ENCODE data around the gene WBP11. TPM values are rescaled to one million over a fixed set of nuclear protein-coding genes. Genes with fewer than 3 reads are reported as not detected.
A peak's percentile ranks its signal among the peaks of the same experiment; 100 is the strongest.

The WBP11 gene
- total and polyA plus RNA-seq, 9 donors, result 12.7 to 67.4 (median 56.9) TPM

DNA sequence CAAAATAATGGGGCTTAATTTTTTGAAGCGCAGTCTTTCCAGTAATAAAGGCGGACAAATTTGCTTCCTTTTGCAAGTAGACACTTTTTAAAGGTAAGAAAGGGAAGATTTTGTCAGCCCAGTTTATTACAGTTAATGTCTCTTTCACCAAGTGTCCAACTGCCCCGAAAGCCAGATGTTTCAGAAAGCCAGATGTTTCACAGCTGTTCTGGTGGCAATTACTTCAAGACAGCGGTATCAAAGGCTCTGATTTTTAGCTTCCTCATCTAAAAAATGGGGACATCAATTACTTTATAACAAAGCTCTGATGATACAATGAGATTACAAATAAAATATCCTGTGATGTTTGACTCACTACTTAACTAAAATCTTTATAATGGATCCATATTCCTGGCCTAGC, 1.0 kb downstream of the WBP11 start:
- DNase-seq, result no peak
- H3K9me3 ChIP-seq (replicated peaks; ENCODE audit: control insufficient read depth, low read depth, low read length), result no peaks in the 10 kb centered on the region
- H3K36me3 ChIP-seq (ENCODE audit: control insufficient read depth, insufficient read depth, low read length), result peaks cover 15% of the 10 kb centered on the region
- peaks cover 2% of the 10 kb centered on the region for H3K4me1 ChIP-seq (ENCODE audit: control insufficient read depth, insufficient read depth, low read length)
- H3K4me3 ChIP-seq (ENCODE audit: low read length), result peak overlapping the region; percentile 95
- no peaks in the 10 kb centered on the region for H3K27me3 ChIP-seq (ENCODE audit: control insufficient read depth, insufficient read depth, low read length)
- 20% methylated on average over 1 of the region's 4 CpGs for WGBS (ENCODE audit: insufficient coverage)
- no peak overlapping the region for H3K27ac ChIP-seq (ENCODE audit: low read length)

DNA sequence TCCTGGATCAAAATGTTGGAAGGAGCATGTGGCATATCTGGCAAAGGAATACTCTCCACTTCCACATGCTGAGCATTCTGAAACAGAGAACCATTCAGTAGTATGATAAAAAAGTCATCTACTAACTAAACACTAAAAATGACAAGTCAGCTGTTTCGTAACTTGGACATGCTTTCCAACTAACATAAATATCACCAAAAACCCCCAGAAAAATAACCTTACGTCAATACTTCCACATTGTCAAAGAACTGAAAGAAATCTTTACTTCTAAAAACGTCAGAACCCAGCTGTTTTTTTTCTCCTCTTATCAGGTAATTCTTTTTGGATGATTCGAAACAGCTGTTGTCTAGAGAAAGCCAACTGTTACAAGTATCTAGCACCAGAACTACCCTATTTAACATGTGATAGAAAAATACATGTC, 8.2 kb downstream of the WBP11 start:
- peaks cover 46% of the 10 kb centered on the region for H3K36me3 ChIP-seq (ENCODE audit: control insufficient read depth, insufficient read depth, low read length)
- 60% methylated on average over 1 of the region's 4 CpGs for WGBS (ENCODE audit: insufficient coverage)

DNA sequence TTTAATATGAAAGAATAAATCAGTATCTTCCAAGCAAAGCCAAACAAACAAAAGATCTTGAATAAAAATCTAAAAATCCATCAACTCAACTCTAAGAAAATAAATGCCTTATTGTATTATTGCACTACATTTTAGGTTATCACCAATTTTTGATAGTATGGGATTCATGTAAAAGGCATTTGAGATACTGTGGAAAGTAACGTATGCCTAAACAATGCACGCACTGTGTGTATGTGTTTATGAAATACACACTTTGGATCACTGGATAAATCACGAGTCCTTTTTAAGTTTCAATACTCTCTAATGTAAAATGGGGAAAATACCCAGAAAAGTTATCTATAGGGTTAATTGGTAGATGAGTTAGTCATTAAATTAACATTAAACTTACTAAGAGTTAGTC, 17.7 kb downstream of the WBP11 start:
- DNase-seq, result no peak
- WGBS (ENCODE audit: insufficient coverage), result no CpG with 5 or more reads among the region's 3 CpGs
- Histone ChIP-seq H3K27ac (ENCODE audit: low read length) (no peak overlapping the region), H3K4me1 (ENCODE audit: control insufficient read depth, insufficient read depth, low read length) (no peaks in the 10 kb centered on the region), H3K36me3 (ENCODE audit: control insufficient read depth, insufficient read depth, low read length) (peaks cover 25% of the 10 kb centered on the region), H3K27me3 (ENCODE audit: control insufficient read depth, insufficient read depth, low read length) (no peaks in the 10 kb centered on the region), H3K4me3 (ENCODE audit: low read length) (no peak overlapping the region), H3K9me3 (replicated peaks; ENCODE audit: control insufficient read depth, low read depth, low read length) (no peaks in the 10 kb centered on the region)

More for the DNA sequence above, 8.2 kb downstream of the WBP11 start:
- no peaks in the 10 kb centered on the region for H3K27me3 ChIP-seq (ENCODE audit: control insufficient read depth, insufficient read depth, low read length)
- H3K27ac ChIP-seq (ENCODE audit: low read length), result no peak overlapping the region
- H3K4me1 ChIP-seq (ENCODE audit: control insufficient read depth, insufficient read depth, low read length), result no peaks in the 10 kb centered on the region
- no peak for DNase-seq
- no peak overlapping the region for H3K4me3 ChIP-seq (ENCODE audit: low read length)
- H3K9me3 ChIP-seq (replicated peaks; ENCODE audit: control insufficient read depth, low read depth, low read length), result no peaks in the 10 kb centered on the region

DNA sequence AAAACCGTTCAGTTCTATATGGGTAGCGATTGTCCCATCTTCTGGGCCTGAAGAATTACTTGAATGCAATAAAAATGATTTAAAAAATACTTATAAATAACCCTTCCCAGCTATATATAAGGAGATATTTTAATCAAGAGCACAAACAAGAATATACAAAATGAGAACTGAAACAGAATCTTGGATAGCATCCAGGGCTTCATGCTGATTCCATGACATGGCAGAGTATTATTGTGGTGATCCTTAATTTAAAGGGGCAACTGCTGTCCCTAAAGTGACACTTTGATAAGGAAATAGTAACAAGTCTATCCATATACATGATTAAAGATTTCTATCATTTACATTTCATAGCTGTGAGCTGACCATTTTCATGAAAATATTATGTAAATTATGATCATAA, 18.8 kb downstream of the WBP11 start:
- Histone ChIP-seq H3K4me1 (ENCODE audit: control insufficient read depth, insufficient read depth, low read length) (no peaks in the 10 kb centered on the region), H3K27me3 (ENCODE audit: control insufficient read depth, insufficient read depth, low read length) (no peaks in the 10 kb centered on the region), H3K9me3 (replicated peaks; ENCODE audit: control insufficient read depth, low read depth, low read length) (no peaks in the 10 kb centered on the region), H3K4me3 (ENCODE audit: low read length) (no peak overlapping the region), H3K36me3 (ENCODE audit: control insufficient read depth, insufficient read depth, low read length) (peaks cover 18% of the 10 kb centered on the region), H3K27ac (ENCODE audit: low read length) (no peak overlapping the region)
- WGBS (ENCODE audit: insufficient coverage), result no CpG with 5 or more reads among the region's 2 CpGs
- DNase-seq, result peak; percentile 43

DNA sequence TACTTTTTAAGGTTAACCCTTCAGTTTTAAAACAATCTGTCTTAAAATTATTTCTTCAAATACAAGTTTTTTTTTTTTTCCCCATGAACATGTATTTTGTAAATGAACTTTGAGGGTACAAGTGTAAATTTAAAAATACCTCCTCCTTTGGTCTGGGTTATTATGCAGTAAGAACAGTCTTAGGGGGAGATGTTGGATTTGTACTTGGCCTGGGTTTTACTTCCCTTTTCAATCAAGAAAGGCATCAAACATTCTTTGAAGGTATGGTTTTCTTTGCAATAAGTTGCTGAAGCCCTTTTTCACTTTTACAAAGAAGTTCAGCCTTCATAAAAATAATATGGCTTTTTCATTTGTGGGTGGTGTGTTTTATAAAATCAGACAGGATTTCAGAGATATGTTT, 20.5 kb downstream of the WBP11 start:
- Histone ChIP-seq H3K27ac (ENCODE audit: low read length) (no peak overlapping the region), H3K27me3 (ENCODE audit: control insufficient read depth, insufficient read depth, low read length) (no peaks in the 10 kb centered on the region), H3K36me3 (ENCODE audit: control insufficient read depth, insufficient read depth, low read length) (peaks cover 6% of the 10 kb centered on the region), H3K4me3 (ENCODE audit: low read length) (no peak overlapping the region), H3K9me3 (replicated peaks; ENCODE audit: control insufficient read depth, low read depth, low read length) (no peaks in the 10 kb centered on the region), H3K4me1 (ENCODE audit: control insufficient read depth, insufficient read depth, low read length) (no peaks in the 10 kb centered on the region)
- DNase-seq, result no peak

DNA sequence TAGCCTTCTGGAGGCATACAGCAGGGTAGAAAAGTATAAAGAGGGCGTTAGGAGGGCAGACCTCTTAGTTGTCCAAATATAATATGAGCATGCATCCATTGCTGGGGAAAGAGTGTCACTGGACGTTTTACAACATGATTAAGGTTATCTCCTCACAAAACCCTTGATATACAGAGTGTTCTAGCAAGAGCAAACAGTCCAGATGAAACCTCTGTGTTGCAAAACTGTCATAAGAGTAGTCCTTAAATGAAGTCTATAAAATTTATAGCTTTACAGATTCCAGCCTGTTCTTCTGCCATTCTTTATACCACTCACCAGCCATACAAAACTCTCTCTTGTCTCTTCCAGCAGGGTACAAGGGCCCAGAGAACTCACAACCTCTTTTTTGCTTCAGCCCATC, 21.7 kb downstream of the WBP11 start:
- H3K4me3 ChIP-seq (ENCODE audit: low read length), result no peak overlapping the region
- no peaks in the 10 kb centered on the region for H3K9me3 ChIP-seq (replicated peaks; ENCODE audit: control insufficient read depth, low read depth, low read length)
- WGBS (ENCODE audit: insufficient coverage), result no CpG with 5 or more reads among the region's 2 CpGs
- H3K36me3 ChIP-seq (ENCODE audit: control insufficient read depth, insufficient read depth, low read length), result no peaks in the 10 kb centered on the region
- no peak for DNase-seq
- no peaks in the 10 kb centered on the region for H3K4me1 ChIP-seq (ENCODE audit: control insufficient read depth, insufficient read depth, low read length)
- H3K27ac ChIP-seq (ENCODE audit: low read length), result no peak overlapping the region
- H3K27me3 ChIP-seq (ENCODE audit: control insufficient read depth, insufficient read depth, low read length), result no peaks in the 10 kb centered on the region

DNA sequence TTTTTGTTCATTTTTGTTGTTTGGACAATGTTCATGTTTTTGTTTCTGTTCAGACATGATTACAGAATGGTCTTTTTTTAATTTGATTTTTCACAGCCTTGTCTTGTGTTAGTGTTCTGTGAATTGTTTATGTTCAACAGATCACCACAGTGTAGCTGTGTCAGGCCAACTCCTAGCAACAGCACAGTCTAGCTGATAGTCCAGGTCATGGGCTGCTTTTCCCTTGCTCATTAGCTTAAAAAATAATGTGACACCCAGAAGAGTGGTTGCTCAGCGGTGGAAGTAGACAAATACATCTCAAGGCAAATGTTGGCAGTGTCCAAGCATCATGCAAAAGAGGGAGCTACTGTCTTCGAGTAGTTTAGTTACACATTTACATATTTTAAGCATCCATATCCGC, 22.4 kb downstream of the WBP11 start:
- Histone ChIP-seq H3K27me3 (ENCODE audit: control insufficient read depth, insufficient read depth, low read length) (no peaks in the 10 kb centered on the region), H3K36me3 (ENCODE audit: control insufficient read depth, insufficient read depth, low read length) (no peaks in the 10 kb centered on the region), H3K4me3 (ENCODE audit: low read length) (no peak overlapping the region), H3K9me3 (replicated peaks; ENCODE audit: control insufficient read depth, low read depth, low read length) (no peaks in the 10 kb centered on the region), H3K27ac (ENCODE audit: low read length) (no peak overlapping the region), H3K4me1 (ENCODE audit: control insufficient read depth, insufficient read depth, low read length) (peaks cover 2% of the 10 kb centered on the region)
- no peak for DNase-seq
- WGBS (ENCODE audit: insufficient coverage), result no CpG with 5 or more reads among the region's 3 CpGs

DNA sequence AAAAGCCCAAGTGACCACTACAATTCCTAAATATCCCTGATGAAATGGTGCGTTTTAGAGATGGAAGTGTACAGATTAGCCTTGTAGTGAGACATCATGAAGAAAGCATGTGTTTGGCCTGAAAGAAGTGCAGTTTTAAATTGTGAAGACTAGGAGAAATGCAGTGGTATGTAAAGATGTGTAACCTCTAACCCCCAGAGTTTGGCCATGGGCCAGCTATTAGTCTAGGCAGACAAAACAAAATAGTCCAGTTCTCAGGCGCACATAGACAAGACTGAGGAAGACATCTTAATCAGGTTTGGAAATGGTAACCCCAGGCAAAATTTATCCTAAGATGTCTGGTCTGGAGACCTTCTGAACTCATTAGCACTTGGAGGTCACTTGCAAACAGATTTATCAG, 23.4 kb downstream of the WBP11 start:
- no peak for DNase-seq
- peaks cover 5% of the 10 kb centered on the region for H3K4me1 ChIP-seq (ENCODE audit: control insufficient read depth, insufficient read depth, low read length)
- H3K36me3 ChIP-seq (ENCODE audit: control insufficient read depth, insufficient read depth, low read length), result no peaks in the 10 kb centered on the region
- H3K4me3 ChIP-seq (ENCODE audit: low read length), result no peak overlapping the region
- no peak overlapping the region for H3K27ac ChIP-seq (ENCODE audit: low read length)
- H3K9me3 ChIP-seq (replicated peaks; ENCODE audit: control insufficient read depth, low read depth, low read length), result no peaks in the 10 kb centered on the region
- WGBS (ENCODE audit: insufficient coverage), result 100% methylated on average over 1 of the region's 2 CpGs
- H3K27me3 ChIP-seq (ENCODE audit: control insufficient read depth, insufficient read depth, low read length), result no peaks in the 10 kb centered on the region

DNA sequence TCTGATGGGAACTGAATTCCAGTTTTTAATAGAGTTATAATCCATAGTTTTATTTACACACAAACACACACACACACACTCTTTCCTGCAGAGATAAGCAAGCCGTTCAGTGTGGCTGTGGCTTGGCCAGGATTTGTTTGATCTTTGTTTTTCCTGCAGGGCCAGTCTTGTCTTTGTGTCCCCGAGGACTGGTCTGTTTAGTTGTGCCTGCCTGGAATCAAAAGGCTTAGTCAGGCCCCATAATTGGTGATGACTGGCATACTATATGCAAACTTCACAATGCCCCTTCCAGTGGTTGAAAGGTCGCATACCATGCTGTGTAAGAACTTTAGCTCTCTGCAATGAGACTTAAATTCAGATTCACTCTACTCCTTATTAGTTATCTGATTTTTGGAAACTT, 26.0 kb downstream of the WBP11 start:
- Histone ChIP-seq H3K4me3 (ENCODE audit: low read length) (no peak overlapping the region), H3K4me1 (ENCODE audit: control insufficient read depth, insufficient read depth, low read length) (peaks cover 12% of the 10 kb centered on the region), H3K27ac (ENCODE audit: low read length) (no peak overlapping the region), H3K27me3 (ENCODE audit: control insufficient read depth, insufficient read depth, low read length) (no peaks in the 10 kb centered on the region), H3K9me3 (replicated peaks; ENCODE audit: control insufficient read depth, low read depth, low read length) (no peaks in the 10 kb centered on the region), H3K36me3 (ENCODE audit: control insufficient read depth, insufficient read depth, low read length) (no peaks in the 10 kb centered on the region)
- no peak for DNase-seq
- WGBS (ENCODE audit: insufficient coverage), result no CpG with 5 or more reads among the region's 3 CpGs

DNA sequence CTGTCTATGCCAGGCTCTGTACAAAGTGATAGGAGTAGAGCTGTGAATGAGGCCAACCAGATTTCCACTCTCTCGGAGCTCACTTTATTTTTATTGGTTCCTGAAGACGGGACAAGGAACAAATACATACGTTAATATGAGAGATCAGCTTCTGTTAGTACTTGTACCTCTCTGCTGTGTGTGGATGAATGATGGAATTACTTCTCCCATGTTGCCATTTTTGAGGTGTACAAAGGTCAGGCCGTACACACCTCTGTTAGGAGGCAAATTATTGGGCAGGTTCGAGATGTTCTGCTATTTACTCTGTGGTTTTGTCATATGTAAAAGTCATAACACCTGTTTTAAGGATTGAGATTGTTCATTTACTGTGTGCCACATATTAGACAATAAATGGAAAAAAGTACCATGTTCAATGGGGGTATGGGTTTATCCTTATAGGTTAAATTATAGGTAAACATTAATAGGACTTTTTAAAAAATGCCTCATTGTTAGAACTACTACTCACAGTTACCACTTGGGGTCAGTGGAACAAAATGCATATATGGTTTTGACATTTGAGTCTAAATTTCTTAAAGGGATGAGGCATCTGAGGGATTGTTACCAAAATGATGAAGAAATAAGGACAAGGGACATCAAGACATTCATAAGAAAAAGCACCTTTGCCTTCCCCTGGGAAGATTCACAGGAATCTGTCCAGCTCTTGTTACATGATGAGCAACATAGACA, 26.9 kb downstream of the WBP11 start:
- WGBS (ENCODE audit: insufficient coverage), result no CpG with 5 or more reads among the region's 5 CpGs
- Histone ChIP-seq H3K9me3 (replicated peaks; ENCODE audit: control insufficient read depth, low read depth, low read length) (no peaks in the 10 kb centered on the region), H3K27me3 (ENCODE audit: control insufficient read depth, insufficient read depth, low read length) (no peaks in the 10 kb centered on the region), H3K27ac (ENCODE audit: low read length) (no peak overlapping the region), H3K4me3 (ENCODE audit: low read length) (no peak overlapping the region), H3K36me3 (ENCODE audit: control insufficient read depth, insufficient read depth, low read length) (no peaks in the 10 kb centered on the region), H3K4me1 (ENCODE audit: control insufficient read depth, insufficient read depth, low read length) (peaks cover 12% of the 10 kb centered on the region)
- no peak for DNase-seq

DNA sequence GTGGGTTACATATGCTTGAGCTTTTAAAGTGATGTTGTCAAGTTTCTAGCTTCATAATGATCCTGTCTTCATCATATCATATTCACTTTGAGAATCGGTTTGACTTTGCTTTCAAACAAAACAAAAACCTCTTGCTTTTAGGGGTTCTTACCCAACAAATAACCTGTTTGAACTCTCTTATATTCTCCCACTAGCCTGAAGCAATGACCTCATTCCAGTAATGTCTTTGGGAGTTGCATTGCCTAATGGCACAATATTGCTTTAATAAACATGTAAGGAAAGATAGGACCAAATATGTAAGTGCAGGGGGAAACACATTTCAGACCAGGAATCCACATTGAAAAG, 27.7 kb downstream of the WBP11 start:
- Histone ChIP-seq H3K9me3 (replicated peaks; ENCODE audit: control insufficient read depth, low read depth, low read length) (no peaks in the 10 kb centered on the region), H3K36me3 (ENCODE audit: control insufficient read depth, insufficient read depth, low read length) (no peaks in the 10 kb centered on the region), H3K27me3 (ENCODE audit: control insufficient read depth, insufficient read depth, low read length) (no peaks in the 10 kb centered on the region), H3K4me1 (ENCODE audit: control insufficient read depth, insufficient read depth, low read length) (peaks cover 12% of the 10 kb centered on the region), H3K4me3 (ENCODE audit: low read length) (peak overlapping the region; percentile 63), H3K27ac (ENCODE audit: low read length) (peak overlapping the region; percentile 91)
- no peak for DNase-seq
- no CpG with 5 or more reads among the region's 1 CpG for WGBS (ENCODE audit: insufficient coverage)
